AG09309 (cell line): ENCODE measurements around the gene COL26A1.

ENCODE experiments used
- DNase-seq: peaks from one replicate; pipeline ENCODE4 v3.0.0-alpha.2; 2010; ENCODE audit warnings: low read depth
- H3K4me3 ChIP-seq: 2 replicates; pipeline ENCODE4 v1.5.1; 2011; ENCODE audit warnings: mild to moderate bottlenecking, low read depth, low read length, moderate library complexity; ENCODE audit not compliant: control insufficient read depth
- CTCF ChIP-seq: IDR thresholded peaks from 2 replicates; pipeline ENCODE4 v1.5.1; 2011; ENCODE audit warnings: mild to moderate bottlenecking, low read depth, low read length, inconsistent platforms; ENCODE audit not compliant: insufficient read depth, control insufficient read depth; ENCODE audit errors: missing control alignments

Gene COL26A1

GRCh38 chr7:101563198-101563901 is 200.7 kb downstream of the COL26A1 start:
- no peak overlapping the region for H3K4me3 ChIP-seq
- no peak for DNase-seq
- no peak for TF ChIP-seq CTCF

- no peak overlapping the region for H3K4me3 ChIP-seq
- DNase-seq: no peak
- TF ChIP-seq CTCF: no peak
These were observed 201.5 kb downstream of the COL26A1 start for GRCh38 chr7:101563943-101564777.

- TF ChIP-seq CTCF: no peak
- DNase-seq: no peak
- no peak overlapping the region for H3K4me3 ChIP-seq
These were observed 202.1 kb downstream of the COL26A1 start for GRCh38 chr7:101564778-101565211.

- no peak overlapping the region for H3K4me3 ChIP-seq
- no peak for DNase-seq
- no peak for TF ChIP-seq CTCF
These were observed 203.0 kb downstream of the COL26A1 start for GRCh38 chr7:101565601-101566209.

- no peak for DNase-seq
- TF ChIP-seq CTCF: no peak
- no peak overlapping the region for H3K4me3 ChIP-seq
These were observed 204.6 kb downstream of the COL26A1 start for GRCh38 chr7:101567230-101567629.

GRCh38 chr7:101572156-101572555 is 209.5 kb downstream of the COL26A1 start:
- no peak overlapping the region for H3K4me3 ChIP-seq
- DNase-seq: no peak
- no peak for TF ChIP-seq CTCF
